B cell (primary cell): ENCODE data around the gene PI4KB.

ENCODE experiments used
- CTCF ChIP-seq: fragments of 200-600 bp; IDR thresholded peaks from one replicate; pipeline ENCODE4 v1.8.0; 2022; ENCODE audit warnings: antibody characterized with exemption, mild to moderate bottlenecking
- EZH2 ChIP-seq: IDR thresholded peaks from 2 replicates; pipeline ENCODE4 v1.6.1; 2012; ENCODE audit warnings: borderline replicate concordance, low read depth, mild to moderate bottlenecking, moderate library complexity, low read length; ENCODE audit not compliant: insufficient read depth, poor library complexity, severe bottlenecking

- TF ChIP-seq CTCF (no peak), EZH2 (no peak)
Observed at GRCh38 chr1:151343587-151343986, 16.4 kb upstream of the PI4KB start.
